Retinal pigment epithelial cell (primary cell): ENCODE data around the gene IGHMBP2.
"Not testable (repeated sequence)": the region's sequence is repeated elsewhere in the genome, so short reads cannot be mapped to it uniquely, and the experiment has no call there.

Experiments used
- DNase-seq: peaks from one replicate; pipeline ENCODE4 v3.0.0-alpha.2; 2010; ENCODE audit warnings: low read depth
- H3K4me3 ChIP-seq: 2 replicates; pipeline ENCODE4 v1.5.1; 2011; ENCODE audit warnings: mild to moderate bottlenecking, low read length, control low read depth, moderate library complexity
- CTCF ChIP-seq: conservative IDR thresholded peaks from 2 replicates; pipeline ENCODE4 v1.5.1; 2011; ENCODE audit warnings: low read depth, low read length, control low read depth, inconsistent platforms

IGHMBP2 gene

DNA sequence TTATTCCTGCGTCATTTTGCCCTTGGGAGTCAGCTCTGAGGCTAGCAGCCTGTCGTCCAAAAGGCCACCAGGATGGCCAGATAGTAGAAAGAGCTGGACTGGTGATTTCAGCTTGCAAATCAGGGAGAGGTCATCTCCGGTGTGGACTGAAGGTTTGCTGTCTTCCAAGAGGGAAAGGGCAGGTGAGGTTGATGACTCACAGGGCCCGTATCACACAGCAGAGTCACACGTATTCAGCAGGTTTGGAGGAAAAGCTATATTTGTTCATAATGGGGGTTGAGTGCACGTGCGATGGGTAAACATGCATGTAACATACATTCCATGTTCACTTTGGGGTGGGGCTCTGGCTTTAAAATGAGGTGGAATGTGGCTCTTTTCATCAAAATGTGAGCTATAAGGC, 25.7 kb upstream of the IGHMBP2 start:
- H3K4me3 ChIP-seq: no peak overlapping the region
- no peak for TF ChIP-seq CTCF
- DNase-seq: no peak

DNA sequence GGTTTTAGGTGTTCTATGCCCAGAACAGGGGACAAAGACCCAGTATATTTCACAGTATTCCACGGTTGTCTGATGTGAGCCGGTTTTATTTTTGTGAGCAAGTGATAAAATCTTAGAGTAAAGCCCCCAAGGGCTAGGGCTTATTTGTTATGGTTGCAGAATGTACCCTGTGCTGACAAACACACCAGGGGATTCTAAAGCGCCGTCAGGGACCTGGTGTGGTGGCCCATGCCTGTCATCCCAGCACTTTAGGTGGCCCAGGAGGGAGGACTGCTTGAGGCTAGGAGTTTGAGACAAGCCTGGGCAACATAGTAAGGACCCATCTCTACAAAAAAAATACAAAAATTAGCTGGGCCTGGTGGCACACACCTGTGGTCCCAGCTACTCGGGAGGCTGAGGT, 22.8 kb upstream of the IGHMBP2 start:
- TF ChIP-seq CTCF: no peak
- no peak for DNase-seq
- no peak overlapping the region for H3K4me3 ChIP-seq

DNA sequence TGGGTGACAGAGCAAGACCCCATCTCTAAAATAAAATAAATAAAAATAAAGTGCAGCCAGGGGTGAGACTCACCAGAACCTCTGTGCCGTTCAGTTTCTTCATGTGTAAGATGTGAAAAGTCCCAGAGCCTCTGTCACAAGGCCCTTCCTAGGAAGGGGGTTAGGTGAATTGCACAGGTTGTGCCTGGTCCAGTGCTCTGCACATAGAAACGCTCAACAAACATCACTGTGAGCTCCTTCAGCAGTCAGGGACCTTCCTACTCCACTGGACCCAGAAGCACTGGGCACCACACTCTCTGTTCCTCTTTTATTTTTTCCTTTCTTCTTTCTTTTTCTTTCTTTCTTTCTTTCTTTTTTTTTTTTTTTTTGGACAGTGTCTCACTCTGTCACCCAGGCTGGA, 22.4 kb upstream of the IGHMBP2 start:
- no peak for TF ChIP-seq CTCF
- no peak for DNase-seq
- no peak overlapping the region for H3K4me3 ChIP-seq

GRCh38 chr11:68882391-68882790, 21.3 kb upstream of the IGHMBP2 start:
- H3K4me3 ChIP-seq: no peak overlapping the region
- no peak for DNase-seq
- TF ChIP-seq CTCF: no peak

DNA sequence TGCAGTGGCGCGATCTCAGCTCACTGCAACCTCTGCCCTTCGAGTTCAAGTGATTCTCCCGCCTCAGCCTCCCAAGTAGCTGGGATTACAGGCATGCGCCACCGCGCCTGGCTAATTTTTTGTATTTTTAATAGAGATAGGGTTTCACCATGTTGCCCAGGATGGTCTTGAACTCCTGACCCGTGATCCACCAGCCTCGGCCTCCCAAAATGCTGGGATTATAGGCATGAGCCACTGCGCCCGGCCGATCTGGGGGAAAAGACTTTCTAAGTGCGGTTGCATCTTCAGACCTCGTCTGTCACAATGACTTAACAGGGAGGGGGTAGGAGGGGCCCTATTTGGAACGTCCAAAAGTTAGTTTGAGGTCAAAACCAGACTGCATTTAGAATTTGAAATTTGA, 18.9 kb upstream of the IGHMBP2 start:
- not testable (repeated sequence) for DNase-seq

GRCh38 chr11:68889948-68890446, 13.7 kb upstream of the IGHMBP2 start:
- no peak overlapping the region for H3K4me3 ChIP-seq
- peak; percentile 60 for TF ChIP-seq CTCF
- DNase-seq: no peak

More for the DNA sequence above, 18.9 kb upstream of the IGHMBP2 start:
- H3K4me3 ChIP-seq: not testable (repeated sequence)

- DNase-seq: no peak
- no peak overlapping the region for H3K4me3 ChIP-seq
- no peak for TF ChIP-seq CTCF
These were observed 13.0 kb upstream of the IGHMBP2 start for GRCh38 chr11:68890490-68891231.
